ENCODE results near the gene NUDT6.

DNA sequence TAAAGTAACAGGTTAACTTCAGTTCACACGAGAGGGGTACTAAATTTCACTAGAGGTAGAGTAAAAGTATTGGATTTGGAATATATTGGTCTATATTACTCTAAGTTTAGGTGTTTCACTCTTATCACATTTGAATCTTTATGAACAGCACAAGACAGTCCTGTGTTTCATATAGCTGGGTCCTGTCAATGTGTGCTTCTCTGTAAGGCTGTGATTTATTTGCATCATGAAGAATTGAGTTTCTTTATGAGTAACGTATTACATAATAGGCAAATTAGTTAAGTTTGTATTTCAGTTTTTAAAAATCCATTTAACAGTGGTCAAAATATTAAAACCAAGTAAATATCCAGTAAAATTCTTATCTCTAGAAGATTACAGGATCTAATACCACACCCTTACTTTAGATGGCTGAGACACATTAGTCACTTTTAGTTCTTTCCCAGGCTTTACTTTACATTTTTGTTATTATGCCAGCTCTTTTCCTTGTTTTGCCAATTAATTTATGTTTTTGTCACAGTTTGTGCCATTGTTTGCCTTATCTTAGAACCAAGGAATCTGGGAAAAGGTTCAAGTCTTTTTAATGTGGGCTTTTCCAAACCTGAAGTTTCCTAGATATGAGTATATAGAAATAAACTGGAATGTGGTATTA is 32.1 kb downstream of the NUDT6 start:
- TF ChIP-seq, protein P1, sequence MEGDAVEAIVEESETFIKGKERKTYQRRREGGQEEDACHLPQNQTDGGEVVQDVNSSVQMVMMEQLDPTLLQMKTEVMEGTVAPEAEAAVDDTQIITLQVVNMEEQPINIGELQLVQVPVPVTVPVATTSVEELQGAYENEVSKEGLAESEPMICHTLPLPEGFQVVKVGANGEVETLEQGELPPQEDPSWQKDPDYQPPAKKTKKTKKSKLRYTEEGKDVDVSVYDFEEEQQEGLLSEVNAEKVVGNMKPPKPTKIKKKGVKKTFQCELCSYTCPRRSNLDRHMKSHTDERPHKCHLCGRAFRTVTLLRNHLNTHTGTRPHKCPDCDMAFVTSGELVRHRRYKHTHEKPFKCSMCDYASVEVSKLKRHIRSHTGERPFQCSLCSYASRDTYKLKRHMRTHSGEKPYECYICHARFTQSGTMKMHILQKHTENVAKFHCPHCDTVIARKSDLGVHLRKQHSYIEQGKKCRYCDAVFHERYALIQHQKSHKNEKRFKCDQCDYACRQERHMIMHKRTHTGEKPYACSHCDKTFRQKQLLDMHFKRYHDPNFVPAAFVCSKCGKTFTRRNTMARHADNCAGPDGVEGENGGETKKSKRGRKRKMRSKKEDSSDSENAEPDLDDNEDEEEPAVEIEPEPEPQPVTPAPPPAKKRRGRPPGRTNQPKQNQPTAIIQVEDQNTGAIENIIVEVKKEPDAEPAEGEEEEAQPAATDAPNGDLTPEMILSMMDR (IDR thresholded peaks at IDR 0.05) = no peak
- TF ChIP-seq ZFX (IDR thresholded peaks at IDR 0.05; ENCODE audit: borderline replicate concordance) = no peak
